ENCODE data around the gene LY6G6F. TPM values are rescaled to one million over a fixed set of nuclear protein-coding genes. Genes with fewer than 3 reads are reported as not detected.

LY6G6F gene
- polyA plus RNA-seq, 3 donors, result 0.51 TPM; not detected in 2

DNA sequence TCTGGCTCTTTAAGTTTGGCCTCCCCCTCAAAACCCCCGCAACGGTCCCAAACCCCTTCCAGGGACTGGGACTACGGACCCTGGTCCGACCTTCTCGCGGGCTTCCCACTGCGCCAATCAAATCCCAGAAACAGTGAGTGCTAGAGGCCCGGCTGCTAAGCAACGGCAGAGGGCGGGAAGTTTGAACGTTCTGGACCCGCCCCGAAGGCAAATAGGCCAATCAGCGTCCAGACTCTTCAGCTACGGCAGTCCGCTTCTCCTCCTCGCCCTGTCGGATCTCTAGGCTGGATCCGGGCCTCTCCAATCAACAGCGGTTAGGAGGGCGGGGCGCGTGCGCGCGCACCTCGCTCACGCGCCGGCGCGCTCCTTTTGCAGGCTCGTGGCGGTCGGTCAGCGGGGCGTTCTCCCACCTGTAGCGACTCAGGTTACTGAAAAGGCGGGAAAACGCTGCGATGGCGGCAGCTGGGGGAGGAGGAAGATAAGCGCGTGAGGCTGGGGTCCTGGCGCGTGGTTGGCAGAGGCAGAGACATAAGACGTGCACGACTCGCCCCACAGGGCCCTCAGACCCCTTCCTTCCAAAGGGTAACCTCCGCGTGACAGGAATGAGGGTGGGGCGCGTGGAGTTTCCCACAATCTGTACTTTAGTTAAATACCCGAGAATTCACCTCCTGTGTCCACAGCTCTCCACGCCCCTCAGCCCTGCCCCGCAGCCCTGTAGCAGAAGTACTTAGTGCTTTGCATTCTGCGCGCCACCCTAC lies 33.2 kb downstream of the LY6G6F start, which contains the start of gene MSH5:
Gene MSH5 (plus strand): TSS at position 367 of the 758 bp plus-strand sequence. CDS start 462 bp downstream, outside the sequence.
- Histone ChIP-seq H2AFZ (ENCODE audit: insufficient read depth, low read depth, low read length, poor library complexity, severe bottlenecking) (peak within 1 kb of the TSS; percentile 84), H3K27me3 (ENCODE audit: control insufficient read depth in 2 of 2, insufficient read depth in 2 of 2, low read length in 2 of 2) (no peaks in the 10 kb centered on the region), H3K36me3 (replicated peaks in 1 of 2; ENCODE audit: control insufficient read depth in 1 of 2, insufficient read depth in 2 of 2, low read length in 2 of 2) (peaks cover 0 to 10% of the 10 kb centered on the region in 2 donors), H3K27ac (ENCODE audit: low read depth in 1 of 2, low read length in 2 of 2) (peak within 1 kb of the TSS; percentile 91 to 99), H3K4me1 (ENCODE audit: control insufficient read depth in 1 of 2, insufficient read depth in 2 of 2, low read length in 2 of 2) (peaks cover 42 to 54% of the 10 kb centered on the region in 2 donors), H3K4me3 (replicated peaks in 1 of 3; ENCODE audit: low read depth in 2 of 3, low read length in 3 of 3) (peak within 1 kb of the TSS; percentile 58 to 100 (median 71)), H4K20me1 (ENCODE audit: insufficient read depth, low read length) (peaks cover 1% of the 10 kb centered on the region), H3K9me3 (replicated peaks in 1 of 2; ENCODE audit: control insufficient read depth in 1 of 2, insufficient read depth in 1 of 2, low read length in 2 of 2) (no peaks in the 10 kb centered on the region), H3K79me2 (ENCODE audit: insufficient read depth, low read length) (peaks cover 45% of the 10 kb centered on the region), H3K9ac (ENCODE audit: insufficient read depth, low read length, poor library complexity, severe bottlenecking) (peak within 1 kb of the TSS; percentile 66), H3K4me2 (replicated peaks; ENCODE audit: extremely low read depth, low read length, poor library complexity, severe bottlenecking) (peak within 1 kb of the TSS; percentile 94)
- peaks cover 50% of the 10 kb centered on the region for H3K4me1 Mint-ChIP-seq
- intact Hi-C loops (cut with micrococcal nuclease), result loop anchor here in 1 of 2 donors (2.0 to 10.0 kb wide), 4 partner anchors 29 to 195 kb away; partner anchors contain the start of genes ATP6V1G2, CSNK2B, DDX39B and LY6G5B
- WGBS (ENCODE audit: insufficient coverage), result under 1% methylated on average over 44 of the region's 58 CpGs
- H3K36me3 Mint-ChIP-seq, result peaks cover 10 to 16% of the 10 kb centered on the region in 2 donors
- H3K27ac Mint-ChIP-seq, result peak within 1 kb of the TSS; percentile 95 to 100 (median 99)
- TF ChIP-seq, protein P1, sequence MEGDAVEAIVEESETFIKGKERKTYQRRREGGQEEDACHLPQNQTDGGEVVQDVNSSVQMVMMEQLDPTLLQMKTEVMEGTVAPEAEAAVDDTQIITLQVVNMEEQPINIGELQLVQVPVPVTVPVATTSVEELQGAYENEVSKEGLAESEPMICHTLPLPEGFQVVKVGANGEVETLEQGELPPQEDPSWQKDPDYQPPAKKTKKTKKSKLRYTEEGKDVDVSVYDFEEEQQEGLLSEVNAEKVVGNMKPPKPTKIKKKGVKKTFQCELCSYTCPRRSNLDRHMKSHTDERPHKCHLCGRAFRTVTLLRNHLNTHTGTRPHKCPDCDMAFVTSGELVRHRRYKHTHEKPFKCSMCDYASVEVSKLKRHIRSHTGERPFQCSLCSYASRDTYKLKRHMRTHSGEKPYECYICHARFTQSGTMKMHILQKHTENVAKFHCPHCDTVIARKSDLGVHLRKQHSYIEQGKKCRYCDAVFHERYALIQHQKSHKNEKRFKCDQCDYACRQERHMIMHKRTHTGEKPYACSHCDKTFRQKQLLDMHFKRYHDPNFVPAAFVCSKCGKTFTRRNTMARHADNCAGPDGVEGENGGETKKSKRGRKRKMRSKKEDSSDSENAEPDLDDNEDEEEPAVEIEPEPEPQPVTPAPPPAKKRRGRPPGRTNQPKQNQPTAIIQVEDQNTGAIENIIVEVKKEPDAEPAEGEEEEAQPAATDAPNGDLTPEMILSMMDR (IDR thresholded peaks at IDR 0.05), result no peak
- peaks cover 0 to 2% (median 0%) of the 10 kb centered on the region in 7 donors for H3K9me3 Mint-ChIP-seq
- peaks cover 0 to 2% (median 2%) of the 10 kb centered on the region in 3 donors for H3K27me3 Mint-ChIP-seq (ENCODE audit: low read depth in 3 of 3)
- peak; percentile 97 to 100 (median 98) for DNase-seq
- peak within 1 kb of the TSS; percentile 92 to 98 for H3K4me3 Mint-ChIP-seq

DNA sequence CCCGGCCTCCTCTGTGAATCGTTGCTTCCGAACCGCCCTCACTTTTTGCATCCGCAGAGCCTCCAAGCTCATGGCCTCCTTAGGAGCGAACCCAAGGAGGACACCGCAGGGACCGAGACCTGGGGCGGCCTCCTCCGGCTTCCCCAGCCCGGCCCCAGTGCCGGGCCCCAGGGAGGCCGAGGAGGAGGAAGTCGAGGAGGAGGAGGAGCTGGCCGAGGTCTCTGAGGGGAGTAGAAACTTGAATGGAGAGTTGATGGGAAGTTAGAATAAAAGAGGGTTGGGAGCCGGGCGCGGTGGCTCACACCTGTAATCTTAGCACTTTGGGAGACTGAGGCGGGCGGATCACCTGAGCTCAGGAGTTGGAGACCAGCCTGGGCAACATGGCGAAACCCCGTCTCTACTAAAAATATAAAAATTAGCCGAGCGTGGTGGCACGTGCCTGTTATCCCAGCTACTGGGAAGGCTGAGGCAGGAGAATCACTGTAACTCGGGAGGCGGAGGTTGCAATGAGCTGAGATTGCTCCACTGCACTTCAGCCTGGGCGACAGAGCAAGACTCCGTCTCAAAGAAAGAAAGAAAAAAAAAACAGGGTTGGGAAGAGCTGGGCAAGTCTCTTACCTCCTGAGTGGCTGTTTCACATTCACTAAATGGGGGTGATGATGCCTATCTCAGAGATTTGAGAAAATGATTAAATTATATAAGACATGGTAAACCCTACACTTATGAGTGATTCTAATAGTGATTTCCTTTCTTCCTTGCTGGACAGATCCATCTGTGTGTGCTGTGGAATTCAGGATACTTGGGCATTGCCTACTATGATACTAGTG lies 33.9 kb downstream of the LY6G6F start:
- no peaks in the 10 kb centered on the region for H4K20me1 ChIP-seq (ENCODE audit: insufficient read depth, low read length)
- no peaks in the 10 kb centered on the region for H3K27me3 ChIP-seq (ENCODE audit: control insufficient read depth in 2 of 2, insufficient read depth in 2 of 2, low read length in 2 of 2)
- peaks cover 0 to under 1% (median 0%) of the 10 kb centered on the region in 7 donors for H3K9me3 Mint-ChIP-seq
- peak; percentile 44 to 61 (median 59) for DNase-seq
- peaks cover 42 to 54% of the 10 kb centered on the region in 2 donors for H3K4me1 ChIP-seq (ENCODE audit: control insufficient read depth in 1 of 2, insufficient read depth in 2 of 2, low read length in 2 of 2)
- TF ChIP-seq, protein P1 (IDR thresholded peaks at IDR 0.05), result no peak
- peaks cover 0 to 10% of the 10 kb centered on the region in 2 donors for H3K36me3 ChIP-seq (replicated peaks in 1 of 2; ENCODE audit: control insufficient read depth in 1 of 2, insufficient read depth in 2 of 2, low read length in 2 of 2)
- peak overlapping the region; percentile 92 to 98 for H3K4me3 Mint-ChIP-seq
- peaks cover 5 to 22% of the 10 kb centered on the region in 2 donors for H3K36me3 Mint-ChIP-seq
- H3K4me3 ChIP-seq (replicated peaks in 1 of 3; ENCODE audit: low read depth in 2 of 3, low read length in 3 of 3), result peak overlapping the region; percentile 58 to 90 (median 71)
- H3K4me1 Mint-ChIP-seq, result peaks cover 50% of the 10 kb centered on the region
- H3K79me2 ChIP-seq (ENCODE audit: insufficient read depth, low read length), result peaks cover 37% of the 10 kb centered on the region
- H3K27ac Mint-ChIP-seq, result peak overlapping the region; percentile 92 to 100 (median 99)
- peak overlapping the region; percentile 49 to 99 for H3K27ac ChIP-seq (ENCODE audit: low read depth in 1 of 2, low read length in 2 of 2)
- 8% methylated on average over 24 of the region's 29 CpGs for WGBS (ENCODE audit: insufficient coverage)
- H2AFZ ChIP-seq (ENCODE audit: insufficient read depth, low read depth, low read length, poor library complexity, severe bottlenecking), result peak overlapping the region; percentile 84
- no peaks in the 10 kb centered on the region for H3K9me3 ChIP-seq (replicated peaks in 1 of 2; ENCODE audit: control insufficient read depth in 1 of 2, insufficient read depth in 1 of 2, low read length in 2 of 2)
- H3K9ac ChIP-seq (ENCODE audit: insufficient read depth, low read length, poor library complexity, severe bottlenecking), result peak overlapping the region; percentile 66
- peaks cover 0 to 2% (median 1%) of the 10 kb centered on the region in 3 donors for H3K27me3 Mint-ChIP-seq (ENCODE audit: low read depth in 3 of 3)
- peak overlapping the region; percentile 94 for H3K4me2 ChIP-seq (replicated peaks; ENCODE audit: extremely low read depth, low read length, poor library complexity, severe bottlenecking)
- intact Hi-C loops (cut with micrococcal nuclease), result no loop called here
